GM19468 (cell line): ENCODE data around the gene TCEANC.
"Not testable (repeated sequence)": the region's sequence is repeated elsewhere in the genome, so short reads cannot be mapped to it uniquely, and the experiment has no call there.

Source experiments
- ATAC-seq: cut with Tn5 transposase; IDR thresholded peaks from one replicate; pipeline ENCODE4 v1.9.1; 2021; ENCODE audit warnings: mild to moderate bottlenecking, moderate library complexity, moderate number of reproducible peaks; ENCODE audit not compliant: unreplicated experiment; ENCODE audit errors: extremely low read depth

TCEANC gene, protein sequence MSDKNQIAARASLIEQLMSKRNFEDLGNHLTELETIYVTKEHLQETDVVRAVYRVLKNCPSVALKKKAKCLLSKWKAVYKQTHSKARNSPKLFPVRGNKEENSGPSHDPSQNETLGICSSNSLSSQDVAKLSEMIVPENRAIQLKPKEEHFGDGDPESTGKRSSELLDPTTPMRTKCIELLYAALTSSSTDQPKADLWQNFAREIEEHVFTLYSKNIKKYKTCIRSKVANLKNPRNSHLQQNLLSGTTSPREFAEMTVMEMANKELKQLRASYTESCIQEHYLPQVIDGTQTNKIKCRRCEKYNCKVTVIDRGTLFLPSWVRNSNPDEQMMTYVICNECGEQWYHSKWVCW

DNA sequence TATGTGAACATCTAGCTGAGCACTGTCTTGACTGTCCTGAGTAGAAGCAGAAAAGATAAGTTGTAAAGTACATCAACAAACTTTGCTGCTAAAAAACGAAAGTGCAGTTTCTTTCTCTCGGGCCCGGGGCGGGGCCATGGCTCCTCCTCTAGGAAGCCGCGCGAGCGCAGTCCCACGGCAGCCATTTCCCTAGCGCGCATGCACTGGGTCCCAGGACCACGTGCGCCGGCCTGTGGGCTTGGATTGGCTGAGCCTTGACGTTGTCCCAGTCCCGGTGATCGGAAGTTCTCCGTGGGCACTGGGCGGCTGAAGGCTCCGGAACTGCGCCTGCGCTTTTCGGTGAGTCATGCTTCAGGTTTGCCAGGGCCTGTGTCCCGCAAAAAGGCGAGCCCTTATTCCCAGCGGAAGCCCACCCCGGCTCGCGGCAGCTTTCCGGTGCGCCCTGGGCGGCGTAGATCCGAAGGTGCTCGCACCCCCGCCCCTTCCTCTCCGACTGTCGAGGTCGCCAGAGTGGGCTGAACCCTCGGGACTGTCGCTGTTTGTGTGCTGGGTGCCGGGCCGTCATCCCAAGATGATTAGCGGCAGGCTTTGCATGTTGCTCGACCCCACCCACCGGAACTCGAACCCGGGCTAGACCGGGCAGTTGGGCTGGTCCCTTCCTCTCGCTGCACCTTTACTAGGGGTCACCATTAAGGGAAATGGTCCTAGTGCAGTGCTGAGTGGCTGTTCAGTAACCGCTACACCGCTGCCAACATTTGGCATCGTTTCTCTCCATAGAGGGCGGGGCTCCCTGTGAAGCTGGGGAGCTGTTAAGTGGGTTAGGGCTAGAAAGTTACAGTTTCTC, at the start of gene TCEANC:
TSS of gene TCEANC (plus strand) at position 292 of the 844 bp plus-strand sequence. CDS start 9,368 bp downstream, outside the sequence.
- ATAC-seq = peak; percentile 98

DNA sequence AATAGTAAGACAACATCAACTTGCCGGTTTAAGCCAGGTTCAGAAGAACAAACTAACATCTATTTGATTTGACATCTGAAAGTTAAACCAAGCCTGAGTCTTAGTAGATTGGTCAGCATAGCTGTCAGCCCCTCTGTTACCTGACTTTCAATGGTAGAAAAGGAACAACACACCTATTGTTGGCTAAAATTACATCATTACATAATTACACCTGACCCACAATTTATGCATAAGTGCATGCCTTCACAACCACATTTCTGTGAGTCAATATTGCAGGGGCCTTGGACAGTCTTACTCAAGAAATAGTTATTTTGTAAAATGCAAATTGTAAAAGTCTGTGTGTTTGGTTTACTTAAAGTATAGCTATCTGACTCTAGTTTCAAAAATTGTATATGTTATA, 47.3 kb upstream of the TCEANC start:
- ATAC-seq = no peak

DNA sequence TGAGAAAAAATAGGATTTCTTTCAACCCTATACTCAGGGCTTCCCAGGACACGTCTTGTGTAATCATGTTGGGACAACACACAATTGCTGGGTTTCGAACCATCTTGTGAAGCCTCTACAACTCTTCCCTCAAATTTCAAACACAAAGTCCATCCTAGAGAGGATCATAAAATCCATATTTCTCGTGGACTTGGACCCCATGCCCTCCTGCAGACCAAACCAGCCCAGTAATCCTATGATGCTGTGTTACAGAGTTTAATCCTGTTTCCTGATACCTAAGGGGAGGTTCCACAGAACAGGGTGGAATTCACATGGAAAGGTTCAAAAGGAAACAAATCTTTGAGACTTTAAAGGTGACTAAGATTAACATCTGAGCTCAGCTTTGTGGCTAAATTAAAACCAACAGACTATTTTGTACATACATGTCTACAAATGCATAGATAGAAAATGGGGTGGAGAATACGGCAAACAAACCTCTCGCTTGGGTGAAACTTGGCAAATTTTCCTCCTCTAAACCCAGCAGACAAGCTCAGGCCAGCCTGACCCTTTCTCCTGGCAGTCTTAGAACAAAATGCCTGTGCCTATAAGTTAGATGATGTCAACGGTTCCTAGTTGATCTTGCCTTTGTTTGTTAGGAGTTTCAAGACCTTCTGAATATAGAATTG, 45.5 kb upstream of the TCEANC start:
- no peak for ATAC-seq

DNA sequence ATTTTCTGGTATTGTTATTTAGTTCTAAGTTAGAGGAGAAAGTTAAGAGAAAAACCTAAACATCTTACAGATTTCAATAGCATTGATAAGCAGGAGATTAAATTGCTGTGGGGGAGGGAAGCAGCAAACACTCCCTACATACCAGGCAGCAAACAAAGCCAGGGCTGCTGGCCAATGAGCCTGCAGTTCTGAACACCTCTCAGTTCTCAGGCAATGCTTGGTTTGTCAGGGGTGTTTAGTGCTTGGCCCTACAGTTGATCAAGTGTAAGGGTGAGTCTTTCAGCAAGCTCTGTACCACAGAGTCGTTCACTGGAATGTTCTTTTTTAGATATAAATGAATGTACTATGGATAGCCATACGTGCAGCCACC, 45.0 kb upstream of the TCEANC start:
- no peak for ATAC-seq

DNA sequence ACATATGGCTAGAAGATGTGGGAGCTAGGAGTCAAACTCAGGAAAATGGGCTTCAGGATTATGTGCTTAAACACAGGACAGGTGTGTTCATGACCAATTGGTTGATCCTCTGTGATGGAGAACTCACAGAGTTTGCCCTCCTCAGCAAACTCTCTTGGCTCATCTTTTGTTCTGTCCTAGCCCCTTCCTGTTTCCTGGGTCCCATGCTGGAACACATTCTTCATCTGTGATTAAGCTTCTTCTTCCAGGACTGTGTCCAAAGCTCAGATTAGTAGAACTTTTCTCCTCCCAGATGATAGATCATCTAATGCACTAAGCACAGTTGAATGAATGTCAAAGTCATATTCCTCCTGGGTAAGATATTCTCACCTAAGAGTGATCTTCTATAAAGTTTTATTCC, 38.8 kb upstream of the TCEANC start:
- ATAC-seq = no peak

DNA sequence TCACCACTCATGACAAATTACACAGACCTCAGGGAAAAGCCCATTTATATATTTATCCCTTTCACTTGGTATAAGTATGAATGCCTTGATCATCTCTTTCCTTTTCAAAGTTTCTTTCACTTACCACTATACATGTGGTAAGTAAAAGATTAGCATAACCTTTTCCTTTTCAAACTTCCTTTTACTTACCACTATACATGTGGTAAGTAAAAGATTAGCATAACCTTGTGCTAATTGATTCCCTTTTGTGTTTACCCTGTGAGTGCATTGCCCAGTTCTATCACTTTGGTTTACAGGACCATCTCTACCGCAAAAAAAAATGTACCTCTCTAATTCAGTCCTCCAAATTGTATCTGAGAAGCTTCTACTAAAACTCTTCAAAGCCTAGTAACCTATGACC, 32.7 kb upstream of the TCEANC start:
- ATAC-seq = no peak

DNA sequence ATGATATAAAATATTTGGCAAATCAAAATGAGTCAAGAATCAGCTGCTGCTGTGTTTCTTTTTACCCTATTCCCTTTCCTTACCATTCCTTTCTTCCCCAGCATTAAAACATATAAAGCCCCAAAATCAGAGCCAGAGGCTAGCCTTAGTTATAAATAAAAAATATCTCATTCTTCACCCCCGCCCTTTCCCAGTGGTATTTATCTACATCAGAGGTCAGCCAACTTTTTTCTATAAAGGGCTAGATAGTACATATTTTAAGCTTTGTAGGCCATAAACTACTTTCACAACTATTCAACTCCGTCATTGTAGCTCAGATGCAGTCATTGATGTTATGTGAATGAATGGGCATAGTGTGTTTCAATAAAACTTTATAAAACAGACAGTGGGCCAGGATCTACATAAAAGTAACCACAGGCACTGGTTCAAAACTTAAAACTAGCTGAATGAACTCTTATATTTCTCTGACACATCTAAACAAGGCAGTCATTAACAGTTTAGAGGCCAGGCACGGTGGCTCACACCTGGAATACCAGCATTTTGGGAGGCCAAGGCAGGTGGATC, 30.5 kb upstream of the TCEANC start:
- ATAC-seq = no peak

DNA sequence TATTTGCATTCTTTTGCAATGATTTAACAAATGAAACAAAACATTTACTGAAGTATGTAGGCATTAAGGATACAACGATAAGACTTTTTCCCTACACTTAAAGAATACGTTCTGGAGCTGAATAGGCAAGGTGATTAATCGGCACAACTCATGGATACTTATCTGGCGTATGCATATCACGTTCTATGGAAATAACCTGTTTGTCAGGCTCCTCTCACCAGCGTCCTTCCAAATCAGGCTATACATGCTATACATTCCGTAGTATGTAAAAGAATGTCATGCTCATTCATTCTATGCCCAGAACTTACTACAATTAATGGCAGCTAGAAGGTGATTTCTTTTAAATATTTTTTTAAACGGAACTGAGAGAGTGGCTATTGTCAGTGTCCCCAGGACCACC, 25.6 kb upstream of the TCEANC start:
- ATAC-seq = no peak

DNA sequence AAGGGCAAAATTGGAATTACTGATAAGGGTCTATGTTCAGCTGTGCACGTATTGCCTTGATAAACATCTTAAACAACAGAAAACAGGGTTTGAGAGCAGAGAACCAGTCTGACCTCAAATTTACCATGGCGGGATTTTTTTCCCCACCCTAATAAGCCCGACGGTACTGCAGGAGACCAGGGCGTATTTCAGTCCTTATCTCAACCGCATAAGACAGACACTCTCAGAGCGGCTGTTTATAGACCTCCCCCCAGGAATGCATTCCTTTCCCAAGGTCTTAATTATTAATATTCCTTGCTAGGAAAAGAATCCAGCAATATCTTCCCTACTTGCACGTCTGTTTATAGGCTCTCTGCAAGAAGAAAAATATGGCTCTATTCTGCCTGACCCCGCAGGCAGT, 15.7 kb upstream of the TCEANC start:
- ATAC-seq = not testable (repeated sequence)

DNA sequence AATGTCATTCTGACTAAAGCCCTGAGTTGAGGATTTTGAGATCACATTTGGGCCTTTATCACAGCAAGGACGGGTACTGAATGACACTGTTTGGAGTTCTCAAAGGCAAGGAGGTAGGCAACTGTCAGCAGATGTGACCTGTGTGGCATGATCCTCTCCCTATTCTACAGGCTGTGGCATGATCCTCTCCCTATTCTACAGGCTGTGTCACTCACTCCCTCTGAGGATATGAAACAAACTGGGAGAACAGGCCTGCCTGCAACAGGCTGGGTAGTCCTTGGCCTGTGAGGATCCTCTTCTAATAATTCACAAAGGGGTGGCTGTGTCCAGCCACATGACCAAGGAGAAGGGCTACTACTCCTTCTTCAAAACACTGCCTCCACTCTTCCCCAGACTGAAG, 14.9 kb upstream of the TCEANC start:
- no peak for ATAC-seq

DNA sequence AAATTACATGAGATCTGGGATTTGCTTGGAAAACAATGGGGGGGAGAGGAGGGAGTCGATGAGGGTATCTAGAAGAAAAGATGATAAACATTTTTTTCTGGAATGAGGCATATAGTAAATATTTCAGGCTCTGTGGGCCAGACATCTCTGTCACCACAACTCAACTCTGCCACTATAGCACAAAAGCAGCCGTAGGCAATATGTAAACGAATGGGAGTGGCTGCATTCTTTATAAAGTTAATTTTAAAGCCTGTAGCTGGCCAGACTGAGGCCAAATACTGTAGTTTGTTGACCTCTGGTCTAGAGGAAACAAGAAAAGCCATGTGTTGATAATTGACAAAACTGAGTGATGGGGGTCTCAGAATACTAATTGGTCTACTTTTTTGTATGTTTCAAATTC, 14.1 kb upstream of the TCEANC start:
- no peak for ATAC-seq

DNA sequence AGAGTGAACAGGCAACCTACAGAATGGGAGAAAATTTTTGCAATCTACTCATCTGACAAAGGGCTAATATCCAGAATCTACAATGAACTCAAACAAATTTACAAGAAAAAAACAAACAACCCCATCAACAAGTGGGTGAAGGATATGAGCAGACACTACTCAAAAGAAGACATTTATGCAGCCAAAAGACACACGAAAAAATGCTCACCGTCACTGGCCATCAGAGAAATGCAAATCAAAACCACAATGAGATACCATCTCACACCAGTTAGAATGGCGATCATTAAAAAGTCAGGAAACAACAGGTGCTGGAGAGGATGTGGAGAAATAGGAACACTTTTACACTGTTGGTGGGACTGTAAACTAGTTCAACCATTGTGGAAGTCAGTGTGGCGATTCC, 11.3 kb upstream of the TCEANC start:
- not testable (repeated sequence) for ATAC-seq

DNA sequence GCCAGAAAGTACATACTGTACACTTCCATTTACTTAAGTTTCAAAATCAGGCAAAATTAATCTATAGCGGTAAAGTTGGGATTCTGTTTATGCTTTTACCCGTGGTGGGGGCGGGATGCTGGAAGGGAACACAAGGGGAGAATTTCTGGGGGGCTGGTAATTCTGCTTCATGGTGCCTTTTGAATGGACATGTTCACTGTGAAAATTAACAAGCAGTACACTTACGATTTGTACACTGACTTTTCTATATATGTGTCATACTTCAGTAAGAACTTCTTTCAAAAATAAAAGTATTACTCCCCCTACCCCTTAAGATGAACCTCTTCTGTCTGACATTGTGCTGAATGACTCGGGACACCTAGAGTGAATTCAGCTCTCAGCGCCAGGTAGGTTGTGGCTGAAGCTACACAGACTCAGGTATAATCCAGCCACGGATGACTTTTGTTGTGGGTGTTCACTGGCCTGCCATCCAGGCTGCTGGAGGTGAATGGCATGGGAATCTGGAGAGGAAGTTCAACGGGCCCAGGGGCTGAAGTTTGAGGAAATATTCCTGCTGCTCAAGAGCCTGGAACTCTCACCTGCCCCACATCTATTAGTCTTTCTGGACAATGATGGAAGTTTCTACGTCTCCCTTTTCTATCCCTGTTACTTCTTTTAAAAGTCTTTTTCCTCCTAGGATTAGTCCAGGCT, 7.3 kb upstream of the TCEANC start:
- no peak for ATAC-seq

DNA sequence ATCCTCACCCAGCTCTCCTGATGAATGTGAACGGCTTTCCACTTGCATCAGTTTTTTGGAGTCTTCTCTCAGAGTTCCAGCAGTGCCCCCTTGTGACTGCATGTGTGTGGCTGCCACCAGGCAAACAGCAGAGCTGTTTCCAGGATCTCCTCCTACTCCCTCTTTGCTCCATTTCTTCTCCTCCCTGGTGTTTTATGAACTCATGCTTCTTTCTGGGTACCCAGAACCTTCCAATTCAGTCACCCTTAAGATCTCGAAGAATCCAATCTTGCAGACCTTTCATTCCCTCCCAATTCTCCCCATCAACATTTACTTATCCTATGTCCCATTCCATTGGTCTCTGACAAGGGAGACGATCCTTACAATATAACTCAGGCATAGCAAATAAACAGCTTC, 6.8 kb upstream of the TCEANC start:
- ATAC-seq = no peak

DNA sequence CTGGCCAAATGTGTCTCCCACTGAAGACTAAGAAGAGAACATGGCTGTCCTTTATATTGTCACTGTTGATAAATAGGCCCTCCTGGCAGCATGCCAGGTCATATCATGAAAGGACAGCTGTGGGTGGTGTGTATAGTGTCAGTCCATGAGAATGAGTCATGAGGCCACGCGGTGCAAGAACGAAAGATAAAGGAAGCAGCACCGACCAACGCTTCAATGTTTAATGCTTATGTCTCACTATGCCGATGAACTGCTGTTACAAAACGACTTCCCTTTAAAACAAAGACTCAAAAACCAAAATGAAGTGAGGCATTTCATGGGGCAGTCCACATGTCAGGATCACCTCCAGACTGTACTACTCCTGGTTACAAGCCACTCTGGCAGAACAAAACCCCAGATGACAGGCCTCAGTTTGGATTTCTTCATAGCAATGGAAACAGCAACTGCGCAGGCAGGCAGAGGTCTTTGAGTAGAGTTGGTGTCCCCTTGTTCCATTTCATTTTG, 5.2 kb upstream of the TCEANC start:
- no peak for ATAC-seq

DNA sequence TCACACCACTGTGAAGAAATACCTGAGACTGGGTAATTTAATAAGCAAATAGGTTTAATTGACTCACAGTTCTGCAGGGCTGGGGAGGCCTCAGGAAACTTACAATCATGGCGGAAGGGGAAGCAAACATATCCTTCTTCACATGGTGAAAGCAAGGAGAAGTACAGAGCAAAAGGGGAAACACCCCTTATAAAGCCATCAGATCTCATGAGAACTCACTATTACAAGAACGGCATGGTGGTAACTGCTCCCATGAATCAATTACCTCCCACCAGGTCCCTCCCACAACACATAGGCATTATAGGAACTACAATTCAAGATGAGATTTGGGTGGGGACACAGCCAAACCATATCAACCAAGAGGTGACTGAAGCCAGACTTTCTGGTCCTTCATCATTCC, 4.6 kb upstream of the TCEANC start:
- not testable (repeated sequence) for ATAC-seq

DNA sequence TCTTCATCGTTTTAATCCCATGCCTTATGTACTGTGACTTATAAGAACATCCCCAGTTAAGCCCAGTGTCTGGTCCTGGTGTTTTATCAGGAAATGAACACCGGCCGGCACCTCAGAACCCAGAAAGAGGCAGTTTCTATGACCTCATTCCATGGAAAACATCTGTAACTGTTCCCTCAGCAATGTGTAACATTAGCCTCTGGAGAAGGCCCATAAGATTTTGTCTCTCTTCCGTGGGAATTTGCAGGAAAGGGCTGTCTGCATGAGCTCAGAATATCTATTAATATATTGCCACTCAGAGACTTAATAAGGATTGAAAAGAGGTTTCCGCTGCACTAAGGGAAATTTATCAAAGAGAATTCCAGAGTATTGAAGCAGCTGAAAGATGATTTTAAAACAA, 3.1 kb upstream of the TCEANC start:
- no peak for ATAC-seq

DNA sequence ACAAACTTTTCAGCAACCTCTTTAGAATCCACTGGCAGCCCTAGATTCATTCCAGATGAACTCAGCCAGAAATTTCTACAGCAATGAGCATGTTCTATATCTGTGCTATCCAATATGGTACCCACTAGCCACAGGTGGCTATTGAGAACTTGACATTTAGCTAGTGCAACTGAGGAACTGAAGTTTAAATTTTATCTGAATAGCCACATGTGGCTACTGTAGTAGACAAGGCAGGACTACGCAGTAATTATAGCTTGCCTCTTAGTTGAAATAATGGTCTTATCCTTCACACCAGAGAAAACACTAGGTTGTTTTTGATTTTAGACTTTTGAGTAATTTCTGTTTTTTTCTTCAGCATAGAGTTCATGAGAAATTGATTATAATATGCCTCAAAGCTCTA, 2.6 kb upstream of the TCEANC start:
- no peak for ATAC-seq

DNA sequence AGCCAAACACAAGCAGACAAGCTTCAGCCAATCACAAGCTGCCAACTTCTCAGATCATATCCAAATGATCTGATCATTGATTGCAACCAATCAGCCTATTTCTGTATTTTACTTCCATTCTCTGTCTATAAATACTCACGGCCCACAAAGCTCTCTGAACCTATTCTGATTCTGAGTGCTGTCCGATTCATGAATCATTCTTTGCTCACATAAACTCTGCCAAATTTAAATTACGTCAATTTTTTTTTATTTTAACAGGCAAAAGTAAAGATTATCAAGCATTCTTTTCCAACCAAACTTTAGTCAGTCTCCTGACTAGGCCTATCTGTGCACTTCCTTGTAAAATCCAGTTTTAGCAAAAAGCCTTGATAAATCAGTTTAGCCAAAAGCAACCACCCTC, 1.8 kb upstream of the TCEANC start:
- ATAC-seq = no peak

DNA sequence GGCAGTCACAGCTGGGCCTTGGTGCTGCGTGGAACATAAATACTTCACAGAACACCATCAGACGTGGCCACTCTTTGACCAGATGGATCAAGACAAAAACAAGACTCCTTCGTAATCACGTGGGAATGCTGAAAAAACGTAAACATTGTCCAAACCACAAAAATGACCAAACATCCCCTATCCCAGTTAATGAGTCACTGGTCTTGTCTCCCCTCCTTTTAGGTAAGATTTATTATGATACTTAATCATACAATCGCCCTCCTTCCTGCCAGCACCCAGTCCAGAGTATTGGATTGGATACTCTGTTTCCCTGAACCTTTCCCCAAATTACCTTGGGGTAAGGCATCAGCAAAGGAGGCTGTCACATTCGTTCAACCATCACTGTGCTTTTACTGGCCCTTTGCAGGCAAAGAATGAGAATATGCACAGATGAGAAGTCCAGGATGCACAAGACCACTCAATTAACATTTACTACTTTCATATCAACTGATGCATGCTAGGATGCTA, 601 bp upstream of the TCEANC start:
- ATAC-seq = no peak
